GM12878 (cell line): ENCODE data around the gene PRKCD. TPM values are rescaled to one million over a fixed set of nuclear protein-coding genes. Genes with fewer than 3 reads are reported as not detected.

Experiments used
- ATAC-seq: fragments of 200-7000 bp; cut with Tn5 transposase; 3 replicates; pipeline ENCODE4 v1.9.1; 2020; ENCODE audit warnings: mild to moderate bottlenecking, moderate library complexity
- BruUV-seq: library from RNA; stranded (reverse); fragments of 400-500 nt; replicated peaks from 2 replicates; lab custom pipeline; 2021; lab: Mats Ljungman, UMichigan
- CTCF ChIA-PET: fragments of 300-600 bp; sonication (Branson Sonifier 250); formaldehyde crosslinking; extraction: SDS; loops from one replicate; lab custom pipeline; 2021; ENCODE audit warnings: inconsistent platforms; lab: Yijun Ruan, JAX
- POLR2A ChIA-PET: fragments of 350-600 bp; formaldehyde crosslinking; extraction: SDS; loops from one replicate; lab custom pipeline; 2021; ENCODE audit warnings: inconsistent platforms; lab: Charles Lee
- RAD21 ChIA-PET: fragments of 300-600 bp; sonication (Branson Sonifier 250); formaldehyde crosslinking; loops from one replicate; lab custom pipeline; 2023; ENCODE audit warnings: antibody characterized with exemption; ENCODE audit not compliant: unreplicated experiment; lab: Charles Lee
- SMC1A ChIA-PET: fragments of 300-600 bp; sonication (Branson Sonifier 250); formaldehyde crosslinking; loops from one replicate; lab custom pipeline; 2023; ENCODE audit not compliant: unreplicated experiment, uncharacterized antibody; lab: Charles Lee
- DNase-seq: peaks from one replicate; pipeline ENCODE4 v3.0.0-alpha.2; 2011; ENCODE audit warnings: low read depth, low spot score
- FAIRE-seq: peaks from 3 replicates; lab custom pipeline; 2011; peaks lifted over from hg19 to GRCh38; lab: Jason Lieb, UNC
- H2AFZ ChIP-seq: 2 replicates; pipeline ENCODE4 v1.6.0; 2011; ENCODE audit warnings: low read depth, low read length, control low read depth; ENCODE audit not compliant: control insufficient read depth
- H3K27ac ChIP-seq: 2 replicates; pipeline ENCODE4 v1.5.1; 2011; ENCODE audit warnings: control low read depth; ENCODE audit not compliant: control insufficient read depth, insufficient read depth
- H3K27me3 ChIP-seq, 2 experiments: replicated peaks in 1 of 2; 2 replicates each; pipeline versions ENCODE4 v1.6.0 to v1.6.1; 2011; ENCODE audit warnings: low read length in 1 of 2; ENCODE audit not compliant: control insufficient read depth in 2 of 2, insufficient read depth in 2 of 2
- H3K36me3 ChIP-seq, 2 experiments: 2 replicates each; pipeline ENCODE4 v1.5.1; 2011; ENCODE audit warnings: low read length in 1 of 2; ENCODE audit not compliant: control insufficient read depth in 2 of 2, insufficient read depth in 2 of 2
- H3K4me1 ChIP-seq: 2 replicates; pipeline ENCODE4 v1.6.1; 2011; ENCODE audit warnings: mild to moderate bottlenecking, low read length, moderate library complexity, mixed read lengths; ENCODE audit not compliant: control insufficient read depth, insufficient read depth
- H3K4me2 ChIP-seq: 2 replicates; pipeline ENCODE4 v1.6.0; 2011; ENCODE audit warnings: control low read depth; ENCODE audit not compliant: control insufficient read depth, insufficient read depth
- H3K4me3 ChIP-seq: fragments of 200-600 bp; sonication (generic); 2 replicates; pipeline ENCODE4 v1.5.1; 2016
- H3K79me2 ChIP-seq: 2 replicates; pipeline ENCODE4 v1.6.0; 2011; ENCODE audit warnings: low read length; ENCODE audit not compliant: control insufficient read depth, insufficient read depth
- H3K9ac ChIP-seq: 2 replicates; pipeline ENCODE4 v1.8.0; 2011; ENCODE audit warnings: low read length, control low read depth, mixed read lengths; ENCODE audit not compliant: control insufficient read depth, insufficient read depth
- H3K9me3 ChIP-seq: replicated peaks from 3 replicates; pipeline ENCODE4 v1.5.1; 2011; ENCODE audit warnings: mild to moderate bottlenecking, low read length; ENCODE audit not compliant: control insufficient read depth, insufficient read depth
- H4K20me1 ChIP-seq: 2 replicates; pipeline ENCODE4 v1.6.0; 2011; ENCODE audit not compliant: control insufficient read depth, insufficient read depth
- EZH2 ChIP-seq: IDR thresholded peaks from 2 replicates; pipeline ENCODE4 v1.6.1; 2012; ENCODE audit warnings: low read depth, mild to moderate bottlenecking, control low read depth, inconsistent platforms, low read length, borderline replicate concordance; ENCODE audit not compliant: control insufficient read depth
- FOXK2 ChIP-seq: fragments of 450-650 bp; IDR thresholded peaks from 2 replicates; pipeline ENCODE4 v1.6.1; 2017; ENCODE audit warnings: mild to moderate bottlenecking, moderate library complexity
- HDGF ChIP-seq: fragments of 450-650 bp; IDR thresholded peaks from 2 replicates; pipeline ENCODE4 v1.6.1; 2016; ENCODE audit warnings: antibody characterized with exemption
- MTA2 ChIP-seq: fragments of 450-650 bp; IDR thresholded peaks from 2 replicates; pipeline ENCODE4 v1.6.1; 2016; ENCODE audit warnings: low read depth, mild to moderate bottlenecking, moderate library complexity
- NR2C2 ChIP-seq: IDR thresholded peaks from 2 replicates; pipeline ENCODE4 v1.6.1; 2011; ENCODE audit warnings: borderline replicate concordance, low read depth; ENCODE audit not compliant: control insufficient read depth, insufficient read length
- SMAD5 ChIP-seq: IDR thresholded peaks from 2 replicates; pipeline ENCODE4 v1.6.1; 2016; ENCODE audit warnings: antibody characterized with exemption, low read depth
- SMARCA5 ChIP-seq: fragments of 450-650 bp; IDR thresholded peaks from 2 replicates; pipeline ENCODE4 v1.6.1; 2017; ENCODE audit warnings: mild to moderate bottlenecking
- SMC3 ChIP-seq: IDR thresholded peaks from 2 replicates; pipeline ENCODE4 v1.6.1; 2011; ENCODE audit warnings: low read length, improper control_type of control experiment, borderline replicate concordance
- TAF1 ChIP-seq: IDR thresholded peaks from 2 replicates; pipeline ENCODE4 v1.6.1; 2011; ENCODE audit warnings: mild to moderate bottlenecking, low read depth, low read length, borderline replicate concordance
- TARDBP ChIP-seq: IDR thresholded peaks from 2 replicates; pipeline ENCODE4 v1.6.1; 2016; ENCODE audit warnings: borderline replicate concordance
- TCF7 ChIP-seq: IDR thresholded peaks from 2 replicates; pipeline ENCODE4 v1.6.1; 2014; ENCODE audit warnings: antibody characterized with exemption, borderline replicate concordance
- YBX1 ChIP-seq: fragments of 450-650 bp; IDR thresholded peaks from 2 replicates; pipeline ENCODE4 v1.6.1; 2016; ENCODE audit warnings: antibody characterized with exemption
- ZZZ3 ChIP-seq: IDR thresholded peaks from 2 replicates; pipeline ENCODE4 v1.6.1; 2011; ENCODE audit warnings: low read depth; ENCODE audit not compliant: control insufficient read depth, insufficient read length
- WGBS: methylation state at CpG from one replicate; pipeline ENCODE4 v1.1.6; 2016; ENCODE audit warnings: low lambda C conversion rate; ENCODE audit not compliant: insufficient replicate concordance, insufficient coverage; ENCODE audit errors: missing lambda C conversion rate; 5-methylcytosine and 5-hydroxymethylcytosine counted together
- in situ Hi-C: fragments of 300-500 bp; cut with MboI; formaldehyde crosslinking; loops from 9 replicates; pipeline ENCODE4 v1.14.3; 2018; ENCODE audit warnings: mixed read lengths
- intact Hi-C: fragments of 100-400 bp; cut with micrococcal nuclease; formaldehyde crosslinking; loops from one replicate; pipeline ENCODE4 v1.14.2; 2022; ENCODE audit not compliant: unreplicated experiment
- polyA plus RNA-seq, 11 experiments: library from polyadenylated mRNA; depleted of rRNA in 4 of 11; unstranded in 6 of 11; stranded (reverse) in 5 of 11; fragments of >200 nt; fragmentation: Nextera tagmentation in 4 of 11; fragmentation: Illumina TruSeq in 1 of 11; extraction: Ambion mirVana in 4 of 11; extraction: Trizol in 1 of 11; gene quantifications; 1 replicate in 1 of 11; 2 replicates in 10 of 11; pipeline versions ENCODE4 v1.2.1 to v1.2.3, GENCODE V29; 2011 to 2016; ENCODE audit warnings: inconsistent platforms in 2 of 11, missing spikeins in 2 of 11, low read depth in 1 of 11
- total RNA-seq, 4 experiments: library from RNA; depleted of rRNA in 3 of 4; stranded (reverse); fragments of >200 nt in 3 of 4; fragmentation: Illumina TruSeq in 1 of 4; extraction: Trizol in 1 of 4; gene quantifications; 2 replicates each; pipeline versions ENCODE4 v1.2.1 to v1.2.3, GENCODE V29; 2013 to 2021
- TF ChIP-seq, protein P1 (sequence below): fragments of 450-650 bp; IDR thresholded peaks from 2 replicates; pipeline ENCODE4 v1.6.1; 2014; ENCODE audit warnings: mild to moderate bottlenecking
- TF ChIP-seq, protein P2 (sequence below): fragments of 450-650 bp; IDR thresholded peaks from 2 replicates; pipeline ENCODE4 v1.6.1; 2017; ENCODE audit warnings: mild to moderate bottlenecking, low read depth, inconsistent platforms; ENCODE audit not compliant: poor library complexity, severe bottlenecking
- TF ChIP-seq, protein P3 (sequence below): IDR thresholded peaks from 2 replicates; pipeline ENCODE4 v1.6.1; 2011; ENCODE audit warnings: low read depth, low read length, improper control_type of control experiment, borderline replicate concordance
- TF ChIP-seq, protein P4 (sequence below): fragments of 450-650 bp; formaldehyde crosslinking; IDR thresholded peaks from 2 replicates; pipeline ENCODE4 v1.4.0; 2020; ENCODE audit warnings: mild to moderate bottlenecking, moderate library complexity

Gene PRKCD
- total and polyA plus RNA-seq, 10 of the 15 experiments (the other 5 are each of a cell fraction or from before 2014, with no cell fraction given) = 10.0 to 114 (median 42.4) TPM

DNA sequence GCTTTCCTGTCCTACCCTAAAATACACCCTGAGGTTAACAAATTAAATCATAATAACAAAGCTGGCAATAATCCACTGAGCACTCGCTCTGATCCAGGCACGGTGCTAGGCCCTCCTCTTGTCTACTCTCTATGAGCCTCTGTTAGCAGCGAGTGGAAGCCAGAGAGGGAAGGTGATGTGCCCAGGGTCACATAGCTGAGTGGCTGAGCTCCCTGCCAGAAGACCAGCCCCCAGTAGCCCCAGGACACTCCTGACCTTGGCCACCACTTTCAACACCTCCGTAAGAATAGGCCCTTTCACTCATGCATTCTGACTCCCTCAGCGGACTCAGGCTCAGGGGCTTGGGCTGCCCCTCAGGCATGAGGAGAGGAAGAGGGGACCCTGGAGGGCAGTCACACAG, 9.5 kb upstream of the PRKCD start:
- Histone ChIP-seq H3K27ac (no peak overlapping the region), H3K27me3 (no peaks in the 10 kb centered on the region; a peak in 1 of 4 replicates), H3K36me3 (no peaks in the 10 kb centered on the region), H4K20me1 (no peaks in the 10 kb centered on the region), H2AFZ (no peak overlapping the region), H3K9ac (no peak overlapping the region), H3K4me3 (no peak overlapping the region), H3K4me1 (no peaks in the 10 kb centered on the region), H3K4me2 (no peak overlapping the region), H3K9me3 (no peaks in the 10 kb centered on the region), H3K79me2 (no peaks in the 10 kb centered on the region)
- ATAC-seq = no peak
- RAD21 ChIA-PET = no interaction called here
- WGBS = 76% methylated on average over 5 of the region's 5 CpGs
- FAIRE-seq = no peak
- intact Hi-C loops (no loop called here), in situ Hi-C loops (no loop called here)
- BruUV-seq = no TSS peak
- SMC1A ChIA-PET = interaction anchor here (1.7 kb wide), 1 partner anchor 18 kb away, joined by 5 read pairs; no protein-coding TSS in a partner anchor
- POLR2A ChIA-PET = no interaction called here
- no peak for DNase-seq
- CTCF ChIA-PET = no interaction called here
- TF ChIP-seq TCF7 (no peak), TARDBP (no peak), SMARCA5 (no peak), SMAD5 (no peak), FOXK2 (no peak), HDGF (no peak), MTA2 (no peak), TAF1 (no peak), EZH2 (no peak), NR2C2 (no peak), ZZZ3 (no peak), YBX1 (no peak), SMC3 (no peak)
- TF ChIP-seq, protein P1, sequence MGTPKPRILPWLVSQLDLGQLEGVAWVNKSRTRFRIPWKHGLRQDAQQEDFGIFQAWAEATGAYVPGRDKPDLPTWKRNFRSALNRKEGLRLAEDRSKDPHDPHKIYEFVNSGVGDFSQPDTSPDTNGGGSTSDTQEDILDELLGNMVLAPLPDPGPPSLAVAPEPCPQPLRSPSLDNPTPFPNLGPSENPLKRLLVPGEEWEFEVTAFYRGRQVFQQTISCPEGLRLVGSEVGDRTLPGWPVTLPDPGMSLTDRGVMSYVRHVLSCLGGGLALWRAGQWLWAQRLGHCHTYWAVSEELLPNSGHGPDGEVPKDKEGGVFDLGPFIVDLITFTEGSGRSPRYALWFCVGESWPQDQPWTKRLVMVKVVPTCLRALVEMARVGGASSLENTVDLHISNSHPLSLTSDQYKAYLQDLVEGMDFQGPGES = no peak
- TF ChIP-seq, protein P2, sequence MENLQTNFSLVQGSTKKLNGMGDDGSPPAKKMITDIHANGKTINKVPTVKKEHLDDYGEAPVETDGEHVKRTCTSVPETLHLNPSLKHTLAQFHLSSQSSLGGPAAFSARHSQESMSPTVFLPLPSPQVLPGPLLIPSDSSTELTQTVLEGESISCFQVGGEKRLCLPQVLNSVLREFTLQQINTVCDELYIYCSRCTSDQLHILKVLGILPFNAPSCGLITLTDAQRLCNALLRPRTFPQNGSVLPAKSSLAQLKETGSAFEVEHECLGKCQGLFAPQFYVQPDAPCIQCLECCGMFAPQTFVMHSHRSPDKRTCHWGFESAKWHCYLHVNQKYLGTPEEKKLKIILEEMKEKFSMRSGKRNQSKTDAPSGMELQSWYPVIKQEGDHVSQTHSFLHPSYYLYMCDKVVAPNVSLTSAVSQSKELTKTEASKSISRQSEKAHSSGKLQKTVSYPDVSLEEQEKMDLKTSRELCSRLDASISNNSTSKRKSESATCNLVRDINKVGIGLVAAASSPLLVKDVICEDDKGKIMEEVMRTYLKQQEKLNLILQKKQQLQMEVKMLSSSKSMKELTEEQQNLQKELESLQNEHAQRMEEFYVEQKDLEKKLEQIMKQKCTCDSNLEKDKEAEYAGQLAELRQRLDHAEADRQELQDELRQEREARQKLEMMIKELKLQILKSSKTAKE = no peak
- TF ChIP-seq, protein P3, sequence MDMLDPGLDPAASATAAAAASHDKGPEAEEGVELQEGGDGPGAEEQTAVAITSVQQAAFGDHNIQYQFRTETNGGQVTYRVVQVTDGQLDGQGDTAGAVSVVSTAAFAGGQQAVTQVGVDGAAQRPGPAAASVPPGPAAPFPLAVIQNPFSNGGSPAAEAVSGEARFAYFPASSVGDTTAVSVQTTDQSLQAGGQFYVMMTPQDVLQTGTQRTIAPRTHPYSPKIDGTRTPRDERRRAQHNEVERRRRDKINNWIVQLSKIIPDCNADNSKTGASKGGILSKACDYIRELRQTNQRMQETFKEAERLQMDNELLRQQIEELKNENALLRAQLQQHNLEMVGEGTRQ = no peak
- TF ChIP-seq, protein P4, sequence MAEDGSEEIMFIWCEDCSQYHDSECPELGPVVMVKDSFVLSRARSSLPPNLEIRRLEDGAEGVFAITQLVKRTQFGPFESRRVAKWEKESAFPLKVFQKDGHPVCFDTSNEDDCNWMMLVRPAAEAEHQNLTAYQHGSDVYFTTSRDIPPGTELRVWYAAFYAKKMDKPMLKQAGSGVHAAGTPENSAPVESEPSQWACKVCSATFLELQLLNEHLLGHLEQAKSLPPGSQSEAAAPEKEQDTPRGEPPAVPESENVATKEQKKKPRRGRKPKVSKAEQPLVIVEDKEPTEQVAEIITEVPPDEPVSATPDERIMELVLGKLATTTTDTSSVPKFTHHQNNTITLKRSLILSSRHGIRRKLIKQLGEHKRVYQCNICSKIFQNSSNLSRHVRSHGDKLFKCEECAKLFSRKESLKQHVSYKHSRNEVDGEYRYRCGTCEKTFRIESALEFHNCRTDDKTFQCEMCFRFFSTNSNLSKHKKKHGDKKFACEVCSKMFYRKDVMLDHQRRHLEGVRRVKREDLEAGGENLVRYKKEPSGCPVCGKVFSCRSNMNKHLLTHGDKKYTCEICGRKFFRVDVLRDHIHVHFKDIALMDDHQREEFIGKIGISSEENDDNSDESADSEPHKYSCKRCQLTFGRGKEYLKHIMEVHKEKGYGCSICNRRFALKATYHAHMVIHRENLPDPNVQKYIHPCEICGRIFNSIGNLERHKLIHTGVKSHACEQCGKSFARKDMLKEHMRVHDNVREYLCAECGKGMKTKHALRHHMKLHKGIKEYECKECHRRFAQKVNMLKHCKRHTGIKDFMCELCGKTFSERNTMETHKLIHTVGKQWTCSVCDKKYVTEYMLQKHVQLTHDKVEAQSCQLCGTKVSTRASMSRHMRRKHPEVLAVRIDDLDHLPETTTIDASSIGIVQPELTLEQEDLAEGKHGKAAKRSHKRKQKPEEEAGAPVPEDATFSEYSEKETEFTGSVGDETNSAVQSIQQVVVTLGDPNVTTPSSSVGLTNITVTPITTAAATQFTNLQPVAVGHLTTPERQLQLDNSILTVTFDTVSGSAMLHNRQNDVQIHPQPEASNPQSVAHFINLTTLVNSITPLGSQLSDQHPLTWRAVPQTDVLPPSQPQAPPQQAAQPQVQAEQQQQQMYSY (CRISPR knock-in tag) = no peak
